Fibroblast of gingiva (primary cell): Measurements from ENCODE around the gene LRP1.

Experiments used
- DNase-seq: peaks from one replicate; pipeline ENCODE4 v3.0.0-alpha.2; 2011; ENCODE audit warnings: low read depth

Gene LRP1

GRCh38 chr12:57237932-57238853 is 109.9 kb downstream of the LRP1 start:
- no peak for DNase-seq

- peak; percentile 85 for DNase-seq
Observed at GRCh38 chr12:57238854-57239554, 110.7 kb downstream of the LRP1 start.

GRCh38 chr12:57239587-57240065 is 111.3 kb downstream of the LRP1 start:
- DNase-seq = no peak

GRCh38 chr12:57240066-57240921 is 112.0 kb downstream of the LRP1 start:
- peak; percentile 49 for DNase-seq

- no peak for DNase-seq
Observed at GRCh38 chr12:57240926-57241401, 112.7 kb downstream of the LRP1 start.

- no peak for DNase-seq
Observed at GRCh38 chr12:57241402-57242310, 113.4 kb downstream of the LRP1 start.

GRCh38 chr12:57242329-57242690 is 114.0 kb downstream of the LRP1 start:
- DNase-seq = no peak

- no peak for DNase-seq
Observed at GRCh38 chr12:57242691-57243454, 114.6 kb downstream of the LRP1 start.

- peak; percentile 47 for DNase-seq
Observed at GRCh38 chr12:57243521-57244311, 115.4 kb downstream of the LRP1 start.

- DNase-seq = no peak
Observed at GRCh38 chr12:57244312-57244696, 116.0 kb downstream of the LRP1 start.

- no peak for DNase-seq
Observed at GRCh38 chr12:57247041-57247440, 118.8 kb downstream of the LRP1 start.

GRCh38 chr12:57248934-57249742 is 120.9 kb downstream of the LRP1 start:
- DNase-seq = no peak

GRCh38 chr12:57250541-57250940 is 122.3 kb downstream of the LRP1 start:
- no peak for DNase-seq

GRCh38 chr12:57250956-57251355 is 122.7 kb downstream of the LRP1 start, which contains the start of gene STAC3:
TSS of gene STAC3 (minus strand) at chr12:57251187. CDS start at chr12:57249636, 1,551 bp downstream.
- no peak for DNase-seq

GRCh38 chr12:57254506-57255280 is 126.4 kb downstream of the LRP1 start:
- DNase-seq = no peak

- no peak for DNase-seq
Observed at GRCh38 chr12:57255916-57256315, 127.6 kb downstream of the LRP1 start.
